Measurements from ENCODE around the gene ARHGEF33.

Gene ARHGEF33

GRCh38 chr2:38959938-38960608 lies 70.4 kb downstream of the ARHGEF33 start:
- peak; percentile 9 for DNase-seq (ENCODE audit: low read depth, low spot score)

GRCh38 chr2:38960609-38961320 lies 71.1 kb downstream of the ARHGEF33 start:
- no peak for DNase-seq (ENCODE audit: low read depth, low spot score)

GRCh38 chr2:38966006-38966405 lies 76.3 kb downstream of the ARHGEF33 start:
- no peak for DNase-seq (ENCODE audit: low read depth, low spot score)

- no peak for DNase-seq (ENCODE audit: low read depth, low spot score)
Measured at GRCh38 chr2:38966678-38967077, 77.0 kb downstream of the ARHGEF33 start.

GRCh38 chr2:38968021-38968420 lies 78.3 kb downstream of the ARHGEF33 start:
- DNase-seq (ENCODE audit: low read depth, low spot score): no peak

GRCh38 chr2:38971377-38971776 lies 81.7 kb downstream of the ARHGEF33 start:
- DNase-seq (ENCODE audit: low read depth, low spot score): no peak

- DNase-seq (ENCODE audit: low read depth, low spot score): no peak
Measured at GRCh38 chr2:38973266-38973665, 83.6 kb downstream of the ARHGEF33 start.

- no peak for DNase-seq (ENCODE audit: low read depth, low spot score)
Measured at GRCh38 chr2:38975042-38975441, 85.4 kb downstream of the ARHGEF33 start.

- no peak for DNase-seq (ENCODE audit: low read depth, low spot score)
Measured at GRCh38 chr2:38977047-38977446, 87.4 kb downstream of the ARHGEF33 start.

GRCh38 chr2:38978296-38978903 lies 88.7 kb downstream of the ARHGEF33 start:
- DNase-seq (ENCODE audit: low read depth, low spot score): no peak

- no peak for DNase-seq (ENCODE audit: low read depth, low spot score)
Measured at GRCh38 chr2:38978908-38979307, 89.2 kb downstream of the ARHGEF33 start.

GRCh38 chr2:38981003-38981669 lies 91.5 kb downstream of the ARHGEF33 start:
- DNase-seq (ENCODE audit: low read depth, low spot score): no peak

- no peak for DNase-seq (ENCODE audit: low read depth, low spot score)
Measured at GRCh38 chr2:38981670-38982357, 92.1 kb downstream of the ARHGEF33 start.

- DNase-seq (ENCODE audit: low read depth, low spot score): no peak
Measured at GRCh38 chr2:38982498-38982897, 92.8 kb downstream of the ARHGEF33 start.

- DNase-seq (ENCODE audit: low read depth, low spot score): no peak
Measured at GRCh38 chr2:38988716-38989115, 99.0 kb downstream of the ARHGEF33 start.

GRCh38 chr2:38991899-38992298 lies 102.2 kb downstream of the ARHGEF33 start:
- DNase-seq (ENCODE audit: low read depth, low spot score): no peak

- DNase-seq (ENCODE audit: low read depth, low spot score): no peak
Measured at GRCh38 chr2:38997781-38998180, 108.1 kb downstream of the ARHGEF33 start.

- no peak for DNase-seq (ENCODE audit: low read depth, low spot score)
Measured at GRCh38 chr2:39000552-39000951, 110.9 kb downstream of the ARHGEF33 start.

- DNase-seq (ENCODE audit: low read depth, low spot score): no peak
Measured at GRCh38 chr2:39007875-39008504, 118.3 kb downstream of the ARHGEF33 start.

- no peak for DNase-seq (ENCODE audit: low read depth, low spot score)
Measured at GRCh38 chr2:39008665-39009064, 119.0 kb downstream of the ARHGEF33 start.

GRCh38 chr2:39013871-39014270 lies 124.2 kb downstream of the ARHGEF33 start:
- no peak for DNase-seq (ENCODE audit: low read depth, low spot score)
